ENCODE data around the gene PVR.

Gene PVR

DNA sequence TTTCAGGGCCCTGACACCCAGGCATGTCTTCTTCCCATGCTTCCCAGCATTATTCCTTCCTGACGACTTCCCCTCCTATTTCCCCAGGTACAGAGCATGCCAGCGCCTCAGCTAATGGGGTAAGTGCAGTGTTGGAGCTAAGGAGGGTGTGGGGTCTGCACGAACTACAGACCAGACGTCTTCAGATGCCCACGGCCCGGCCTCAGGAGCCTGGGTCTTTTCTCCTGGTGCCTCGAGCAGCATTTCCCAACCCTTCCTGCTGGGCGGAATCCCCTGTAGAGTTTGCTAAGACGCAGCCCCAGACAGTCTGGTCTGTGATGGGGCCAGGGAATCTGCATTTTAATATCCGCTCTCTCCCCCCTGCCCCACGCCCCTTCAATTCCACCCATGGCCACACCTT lies 17.5 kb downstream of the PVR start:
- Histone ChIP-seq H3K4me1 (ENCODE audit: low read length) (no peaks in the 10 kb centered on the region), H3K4me3 (ENCODE audit: low read length) (no peak overlapping the region), H3K9me3 (ENCODE audit: insufficient read depth, low read length) (no peaks in the 10 kb centered on the region), H3K4me2 (ENCODE audit: low read length) (no peak overlapping the region), H4K20me1 (ENCODE audit: insufficient read depth, low read length) (no peaks in the 10 kb centered on the region), H3K79me2 (ENCODE audit: low read length) (no peaks in the 10 kb centered on the region), H3K36me3 (replicated peaks; ENCODE audit: low read depth, low read length) (no peaks in the 10 kb centered on the region), H3K9ac (ENCODE audit: low read length) (no peak overlapping the region), H3K27ac (ENCODE audit: low read length) (no peak overlapping the region), H2AFZ (ENCODE audit: low read depth, low read length) (no peak overlapping the region), H3K27me3 (ENCODE audit: low read depth, low read length) (peaks cover 29% of the 10 kb centered on the region)
- TF ChIP-seq EZH2phosphoT487 (IDR thresholded peaks at IDR 0.05; ENCODE audit: low read depth) = no peak
- TF ChIP-seq, protein P1, sequence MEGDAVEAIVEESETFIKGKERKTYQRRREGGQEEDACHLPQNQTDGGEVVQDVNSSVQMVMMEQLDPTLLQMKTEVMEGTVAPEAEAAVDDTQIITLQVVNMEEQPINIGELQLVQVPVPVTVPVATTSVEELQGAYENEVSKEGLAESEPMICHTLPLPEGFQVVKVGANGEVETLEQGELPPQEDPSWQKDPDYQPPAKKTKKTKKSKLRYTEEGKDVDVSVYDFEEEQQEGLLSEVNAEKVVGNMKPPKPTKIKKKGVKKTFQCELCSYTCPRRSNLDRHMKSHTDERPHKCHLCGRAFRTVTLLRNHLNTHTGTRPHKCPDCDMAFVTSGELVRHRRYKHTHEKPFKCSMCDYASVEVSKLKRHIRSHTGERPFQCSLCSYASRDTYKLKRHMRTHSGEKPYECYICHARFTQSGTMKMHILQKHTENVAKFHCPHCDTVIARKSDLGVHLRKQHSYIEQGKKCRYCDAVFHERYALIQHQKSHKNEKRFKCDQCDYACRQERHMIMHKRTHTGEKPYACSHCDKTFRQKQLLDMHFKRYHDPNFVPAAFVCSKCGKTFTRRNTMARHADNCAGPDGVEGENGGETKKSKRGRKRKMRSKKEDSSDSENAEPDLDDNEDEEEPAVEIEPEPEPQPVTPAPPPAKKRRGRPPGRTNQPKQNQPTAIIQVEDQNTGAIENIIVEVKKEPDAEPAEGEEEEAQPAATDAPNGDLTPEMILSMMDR (IDR thresholded peaks at IDR 0.05; ENCODE audit: low read depth, low read length) = no peak

DNA sequence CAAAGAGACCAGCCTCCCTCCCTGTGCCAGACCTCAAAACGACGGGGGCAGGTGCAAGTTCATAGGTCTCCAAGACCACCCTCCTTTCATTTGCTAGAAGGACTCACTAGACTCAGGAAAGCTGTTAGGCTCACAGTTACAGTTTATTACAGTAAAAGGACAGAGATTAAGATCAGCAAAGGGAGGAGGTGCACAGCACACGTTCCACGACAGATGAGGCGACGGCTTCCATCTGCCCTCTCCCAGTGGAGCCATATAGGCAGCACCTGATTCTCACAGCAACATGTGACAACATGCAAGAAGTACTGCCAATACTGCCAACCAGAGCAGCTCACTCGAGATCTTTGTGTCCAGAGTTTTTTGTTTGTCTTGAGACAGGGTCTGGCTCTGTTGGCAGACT lies 18.2 kb downstream of the PVR start:
- H3K4me2 ChIP-seq (ENCODE audit: low read length) = no peak overlapping the region
- H3K27me3 ChIP-seq (ENCODE audit: low read depth, low read length) = peaks cover 26% of the 10 kb centered on the region
- no peak overlapping the region for H3K4me3 ChIP-seq (ENCODE audit: low read length)
- H3K4me1 ChIP-seq (ENCODE audit: low read length) = no peaks in the 10 kb centered on the region
- H3K9me3 ChIP-seq (ENCODE audit: insufficient read depth, low read length) = no peaks in the 10 kb centered on the region
- H3K9ac ChIP-seq (ENCODE audit: low read length) = no peak overlapping the region
- TF ChIP-seq, protein P1 (IDR thresholded peaks at IDR 0.05; ENCODE audit: low read depth, low read length) = no peak
- TF ChIP-seq EZH2phosphoT487 (IDR thresholded peaks at IDR 0.05; ENCODE audit: low read depth) = no peak
- H2AFZ ChIP-seq (ENCODE audit: low read depth, low read length) = no peak overlapping the region
- no peaks in the 10 kb centered on the region for H3K36me3 ChIP-seq (replicated peaks; ENCODE audit: low read depth, low read length)
- no peaks in the 10 kb centered on the region for H4K20me1 ChIP-seq (ENCODE audit: insufficient read depth, low read length)
- no peak overlapping the region for H3K27ac ChIP-seq (ENCODE audit: low read length)
- H3K79me2 ChIP-seq (ENCODE audit: low read length) = no peaks in the 10 kb centered on the region

DNA sequence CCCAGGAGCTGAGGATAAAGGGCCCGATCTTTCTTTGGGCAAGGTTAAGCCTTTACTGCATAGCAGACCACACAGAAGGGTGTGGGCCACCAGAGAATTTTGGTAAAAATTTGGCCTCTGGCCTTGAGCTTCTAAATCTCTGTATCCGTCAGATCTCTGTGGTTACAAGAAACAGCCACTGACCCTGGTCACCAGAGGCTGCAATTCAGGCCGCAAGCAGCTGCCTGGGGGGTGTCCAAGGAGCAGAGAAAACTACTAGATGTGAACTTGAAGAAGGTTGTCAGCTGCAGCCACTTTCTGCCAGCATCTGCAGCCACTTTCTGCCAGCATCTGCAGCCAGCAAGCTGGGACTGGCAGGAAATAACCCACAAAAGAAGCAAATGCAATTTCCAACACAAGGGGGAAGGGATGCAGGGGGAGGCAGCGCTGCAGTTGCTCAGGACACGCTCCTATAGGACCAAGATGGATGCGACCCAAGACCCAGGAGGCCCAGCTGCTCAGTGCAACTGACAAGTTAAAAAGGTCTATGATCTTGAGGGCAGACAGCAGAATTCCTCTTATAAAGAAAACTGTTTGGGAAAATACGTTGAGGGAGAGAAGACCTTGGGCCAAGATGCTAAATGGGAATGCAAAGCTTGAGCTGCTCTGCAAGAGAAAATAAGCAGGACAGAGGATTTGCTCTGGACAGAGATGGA lies 19.1 kb downstream of the PVR start:
- peaks cover 26% of the 10 kb centered on the region for H3K27me3 ChIP-seq (ENCODE audit: low read depth, low read length)
- no peaks in the 10 kb centered on the region for H4K20me1 ChIP-seq (ENCODE audit: insufficient read depth, low read length)
- H3K4me2 ChIP-seq (ENCODE audit: low read length) = no peak overlapping the region
- no peaks in the 10 kb centered on the region for H3K4me1 ChIP-seq (ENCODE audit: low read length)
- H3K27ac ChIP-seq (ENCODE audit: low read length) = no peak overlapping the region
- no peaks in the 10 kb centered on the region for H3K79me2 ChIP-seq (ENCODE audit: low read length)
- H3K4me3 ChIP-seq (ENCODE audit: low read length) = no peak overlapping the region
- no peak for TF ChIP-seq EZH2phosphoT487 (IDR thresholded peaks at IDR 0.05; ENCODE audit: low read depth)
- TF ChIP-seq, protein P1 (IDR thresholded peaks at IDR 0.05; ENCODE audit: low read depth, low read length) = no peak
- no peaks in the 10 kb centered on the region for H3K9me3 ChIP-seq (ENCODE audit: insufficient read depth, low read length)
- no peaks in the 10 kb centered on the region for H3K36me3 ChIP-seq (replicated peaks; ENCODE audit: low read depth, low read length)
- H2AFZ ChIP-seq (ENCODE audit: low read depth, low read length) = no peak overlapping the region
- H3K9ac ChIP-seq (ENCODE audit: low read length) = no peak overlapping the region

DNA sequence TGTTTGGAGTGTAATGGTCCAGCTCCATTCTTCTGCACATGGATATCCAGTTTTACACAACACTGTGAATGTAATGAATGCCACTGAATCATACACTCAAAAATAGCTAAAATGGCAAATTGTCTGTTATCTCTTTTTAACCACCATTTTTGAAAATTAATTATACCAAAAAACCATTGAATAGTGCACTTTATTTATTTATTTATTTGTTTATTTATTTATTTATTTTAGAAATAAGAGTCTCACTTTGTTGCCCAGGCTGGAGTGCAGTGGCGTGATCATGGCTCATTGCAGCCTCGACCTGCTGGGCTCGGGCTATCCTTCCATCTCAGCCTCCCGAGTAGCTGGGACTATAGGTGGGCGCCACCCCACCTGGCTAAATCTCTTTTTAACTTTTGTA lies 20.3 kb downstream of the PVR start:
- Histone ChIP-seq H2AFZ (ENCODE audit: low read depth, low read length) (no peak overlapping the region), H3K36me3 (replicated peaks; ENCODE audit: low read depth, low read length) (no peaks in the 10 kb centered on the region), H3K79me2 (ENCODE audit: low read length) (no peaks in the 10 kb centered on the region), H4K20me1 (ENCODE audit: insufficient read depth, low read length) (no peaks in the 10 kb centered on the region), H3K27me3 (ENCODE audit: low read depth, low read length) (peaks cover 26% of the 10 kb centered on the region), H3K4me1 (ENCODE audit: low read length) (no peaks in the 10 kb centered on the region), H3K9ac (ENCODE audit: low read length) (no peak overlapping the region), H3K9me3 (ENCODE audit: insufficient read depth, low read length) (no peaks in the 10 kb centered on the region), H3K27ac (ENCODE audit: low read length) (no peak overlapping the region), H3K4me2 (ENCODE audit: low read length) (no peak overlapping the region), H3K4me3 (ENCODE audit: low read length) (no peak overlapping the region)
- TF ChIP-seq EZH2phosphoT487 (IDR thresholded peaks at IDR 0.05; ENCODE audit: low read depth) = no peak
- TF ChIP-seq, protein P1 (IDR thresholded peaks at IDR 0.05; ENCODE audit: low read depth, low read length) = no peak
